Coronary artery (tissue), 2 donors: ENCODE results near the gene DYRK1A.

ENCODE experiments used
- DNase-seq: peaks from one replicate; pipeline ENCODE4 v3.0.0-alpha.2; 2017; ENCODE audit warnings: low spot score
- H3K27ac ChIP-seq, 2 donors: fragments of 200-600 bp; sonication (generic); one replicate each; pipeline ENCODE4 v1.5.1; 2016 to 2019
- H3K4me3 ChIP-seq: fragments of 200-600 bp; sonication (generic); 2 replicates; pipeline ENCODE4 v1.5.1; 2016; ENCODE audit warnings: mild to moderate bottlenecking, moderate library complexity
- CTCF ChIP-seq: fragments of 200-600 bp; sonication (generic); IDR thresholded peaks from one replicate; pipeline ENCODE4 v1.5.1; 2019; ENCODE audit warnings: antibody characterized with exemption

DYRK1A gene

GRCh38 chr21:37552496-37553029, 186.0 kb downstream of the DYRK1A start:
- H3K4me3 ChIP-seq, result no peak overlapping the region
- peak overlapping the region; percentile 3 to 45 for H3K27ac ChIP-seq
- no peak for TF ChIP-seq CTCF
- no peak for DNase-seq

- no peak for DNase-seq
- Histone ChIP-seq H3K27ac (peak overlapping the region in 1 of 2 donors; percentile 45), H3K4me3 (no peak overlapping the region)
- TF ChIP-seq CTCF, result no peak
Observed at GRCh38 chr21:37553078-37553481, 186.5 kb downstream of the DYRK1A start.

- TF ChIP-seq CTCF, result no peak
- H3K4me3 ChIP-seq, result no peak overlapping the region
- DNase-seq, result no peak
- no peak overlapping the region for H3K27ac ChIP-seq
Observed at GRCh38 chr21:37554661-37555379, 188.2 kb downstream of the DYRK1A start.

- no peak for TF ChIP-seq CTCF
- H3K27ac ChIP-seq, result no peak overlapping the region
- DNase-seq, result no peak
Observed at GRCh38 chr21:37555672-37556261, 189.2 kb downstream of the DYRK1A start.

GRCh38 chr21:37557261-37557950, 190.8 kb downstream of the DYRK1A start:
- TF ChIP-seq CTCF, result no peak
- Histone ChIP-seq H3K27ac (no peak overlapping the region), H3K4me3 (no peak overlapping the region)
- no peak for DNase-seq

More at GRCh38 chr21:37555672-37556261, 189.2 kb downstream of the DYRK1A start:
- no peak overlapping the region for H3K4me3 ChIP-seq

GRCh38 chr21:37558676-37559211, 192.2 kb downstream of the DYRK1A start:
- no peak for DNase-seq
- no peak overlapping the region for H3K27ac ChIP-seq
- no peak for TF ChIP-seq CTCF
- no peak overlapping the region for H3K4me3 ChIP-seq
